ENCODE data around the gene EBI3.

Gene EBI3

GRCh38 chr19:4266253-4267000 lies 37.1 kb downstream of the EBI3 start:
- no peak overlapping the region for H3K4me3 ChIP-seq (IDR thresholded peaks at IDR 0.05; ENCODE audit: insufficient read depth, low read depth, low read length)
- no peak overlapping the region for H3K9ac ChIP-seq
- no peaks in the 10 kb centered on the region for H3K27me3 ChIP-seq (ENCODE audit: insufficient read depth, low read depth)
- no peaks in the 10 kb centered on the region for H3K36me3 ChIP-seq (ENCODE audit: insufficient read depth)
- no peak overlapping the region for H2AFZ ChIP-seq (ENCODE audit: low read depth)
- H4K20me1 ChIP-seq (ENCODE audit: insufficient read depth), result no peaks in the 10 kb centered on the region
- no peaks in the 10 kb centered on the region for H3K79me2 ChIP-seq (ENCODE audit: insufficient read depth, low read depth)
- TF ChIP-seq, protein P1, sequence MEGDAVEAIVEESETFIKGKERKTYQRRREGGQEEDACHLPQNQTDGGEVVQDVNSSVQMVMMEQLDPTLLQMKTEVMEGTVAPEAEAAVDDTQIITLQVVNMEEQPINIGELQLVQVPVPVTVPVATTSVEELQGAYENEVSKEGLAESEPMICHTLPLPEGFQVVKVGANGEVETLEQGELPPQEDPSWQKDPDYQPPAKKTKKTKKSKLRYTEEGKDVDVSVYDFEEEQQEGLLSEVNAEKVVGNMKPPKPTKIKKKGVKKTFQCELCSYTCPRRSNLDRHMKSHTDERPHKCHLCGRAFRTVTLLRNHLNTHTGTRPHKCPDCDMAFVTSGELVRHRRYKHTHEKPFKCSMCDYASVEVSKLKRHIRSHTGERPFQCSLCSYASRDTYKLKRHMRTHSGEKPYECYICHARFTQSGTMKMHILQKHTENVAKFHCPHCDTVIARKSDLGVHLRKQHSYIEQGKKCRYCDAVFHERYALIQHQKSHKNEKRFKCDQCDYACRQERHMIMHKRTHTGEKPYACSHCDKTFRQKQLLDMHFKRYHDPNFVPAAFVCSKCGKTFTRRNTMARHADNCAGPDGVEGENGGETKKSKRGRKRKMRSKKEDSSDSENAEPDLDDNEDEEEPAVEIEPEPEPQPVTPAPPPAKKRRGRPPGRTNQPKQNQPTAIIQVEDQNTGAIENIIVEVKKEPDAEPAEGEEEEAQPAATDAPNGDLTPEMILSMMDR (conservative IDR thresholded peaks at IDR 0.05; ENCODE audit: low read depth, low read length), result no peak
- no peaks in the 10 kb centered on the region for H3K4me1 ChIP-seq (ENCODE audit: low read depth, poor library complexity, severe bottlenecking)
- H3K27ac ChIP-seq, result no peak overlapping the region
- H3K4me2 ChIP-seq, result no peak overlapping the region

DNA sequence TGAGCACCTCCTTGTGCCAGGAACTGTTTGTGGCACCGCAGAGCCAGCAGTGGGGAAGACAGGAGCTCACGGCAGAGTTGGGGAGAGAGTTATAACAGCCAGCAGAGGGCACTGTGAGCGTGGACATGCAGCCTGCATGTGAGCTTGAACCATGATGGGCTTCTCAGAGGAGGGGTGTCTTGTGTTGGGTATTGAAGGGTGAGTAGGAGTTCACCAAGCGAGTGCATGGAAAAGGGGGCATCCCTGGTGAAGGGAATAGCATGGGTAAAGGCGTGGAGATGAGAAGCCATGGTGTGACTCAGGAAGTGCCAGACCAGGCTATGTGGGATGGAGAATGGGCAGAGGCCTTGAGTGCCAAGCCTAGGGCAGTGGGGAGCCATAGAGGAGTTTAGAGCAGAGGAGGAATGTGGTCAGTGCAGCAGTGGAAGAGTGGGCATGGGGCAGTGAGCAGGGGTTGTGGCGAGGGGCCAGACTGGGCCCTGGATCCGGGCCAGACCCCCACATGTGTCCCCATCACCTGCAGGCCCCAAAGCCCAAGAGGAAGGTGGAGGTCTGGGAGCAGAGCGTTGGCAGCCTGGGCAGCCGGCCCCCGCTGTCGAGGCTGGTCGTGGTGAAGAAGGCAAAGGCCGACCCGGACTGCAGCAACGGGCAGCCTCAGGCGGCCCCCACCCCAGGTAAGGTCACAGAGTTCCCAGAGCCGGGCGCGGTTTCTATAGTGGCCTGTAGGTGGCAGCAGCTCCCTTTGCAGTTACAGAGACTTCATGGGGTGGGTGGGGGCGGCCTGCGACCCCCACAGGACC lies 38.0 kb downstream of the EBI3 start:
- Histone ChIP-seq H3K4me1 (ENCODE audit: low read depth, poor library complexity, severe bottlenecking) (no peaks in the 10 kb centered on the region), H3K36me3 (ENCODE audit: insufficient read depth) (no peaks in the 10 kb centered on the region), H3K27ac (no peak overlapping the region), H3K79me2 (ENCODE audit: insufficient read depth, low read depth) (no peaks in the 10 kb centered on the region), H3K4me3 (IDR thresholded peaks at IDR 0.05; ENCODE audit: insufficient read depth, low read depth, low read length) (no peak overlapping the region), H4K20me1 (ENCODE audit: insufficient read depth) (no peaks in the 10 kb centered on the region), H3K4me2 (no peak overlapping the region), H3K9ac (no peak overlapping the region), H2AFZ (ENCODE audit: low read depth) (no peak overlapping the region), H3K27me3 (ENCODE audit: insufficient read depth, low read depth) (no peaks in the 10 kb centered on the region)
- TF ChIP-seq, protein P1 (conservative IDR thresholded peaks at IDR 0.05; ENCODE audit: low read depth, low read length), result peak; percentile 40

GRCh38 chr19:4267901-4268815 lies 38.8 kb downstream of the EBI3 start:
- Histone ChIP-seq H3K4me3 (IDR thresholded peaks at IDR 0.05; ENCODE audit: insufficient read depth, low read depth, low read length) (no peak overlapping the region), H4K20me1 (ENCODE audit: insufficient read depth) (no peaks in the 10 kb centered on the region), H3K79me2 (ENCODE audit: insufficient read depth, low read depth) (no peaks in the 10 kb centered on the region), H3K36me3 (ENCODE audit: insufficient read depth) (no peaks in the 10 kb centered on the region), H3K27me3 (ENCODE audit: insufficient read depth, low read depth) (no peaks in the 10 kb centered on the region), H3K4me1 (ENCODE audit: low read depth, poor library complexity, severe bottlenecking) (no peaks in the 10 kb centered on the region), H3K4me2 (no peak overlapping the region), H2AFZ (ENCODE audit: low read depth) (no peak overlapping the region), H3K9ac (no peak overlapping the region), H3K27ac (no peak overlapping the region)
- TF ChIP-seq, protein P1 (conservative IDR thresholded peaks at IDR 0.05; ENCODE audit: low read depth, low read length), result no peak

- no peaks in the 10 kb centered on the region for H3K79me2 ChIP-seq (ENCODE audit: insufficient read depth, low read depth)
- no peak overlapping the region for H3K4me3 ChIP-seq (IDR thresholded peaks at IDR 0.05; ENCODE audit: insufficient read depth, low read depth, low read length)
- H3K27ac ChIP-seq, result no peak overlapping the region
- H3K27me3 ChIP-seq (ENCODE audit: insufficient read depth, low read depth), result no peaks in the 10 kb centered on the region
- no peaks in the 10 kb centered on the region for H4K20me1 ChIP-seq (ENCODE audit: insufficient read depth)
- TF ChIP-seq, protein P1 (conservative IDR thresholded peaks at IDR 0.05; ENCODE audit: low read depth, low read length), result no peak
- no peaks in the 10 kb centered on the region for H3K36me3 ChIP-seq (ENCODE audit: insufficient read depth)
- no peak overlapping the region for H2AFZ ChIP-seq (ENCODE audit: low read depth)
- H3K9ac ChIP-seq, result no peak overlapping the region
- no peaks in the 10 kb centered on the region for H3K4me1 ChIP-seq (ENCODE audit: low read depth, poor library complexity, severe bottlenecking)
- no peak overlapping the region for H3K4me2 ChIP-seq
These were observed 39.6 kb downstream of the EBI3 start for GRCh38 chr19:4268816-4269430.
